ENCODE data around the gene ALG2. TPM values are rescaled to one million over a fixed set of nuclear protein-coding genes. Genes with fewer than 3 reads are reported as not detected.

Gene ALG2
- polyA plus RNA-seq, 1 of the 3 experiments (the other 2 are of a cell fraction) = 31.6 TPM

- Histone ChIP-seq H3K4me3 (ENCODE audit: low read depth in 2 of 2, low read length in 1 of 2) (no peak overlapping the region), H2AFZ (ENCODE audit: low read depth) (no peak overlapping the region), H3K27ac (ENCODE audit: low read depth in 2 of 2, low read length in 1 of 2) (no peak overlapping the region), H3K9me3 (no peaks in the 10 kb centered on the region), H3K4me1 (ENCODE audit: control insufficient read depth in 1 of 2, insufficient read depth in 2 of 2, low read depth in 1 of 2, low read length in 1 of 2) (peaks cover 3 to 42% of the 10 kb centered on the region in 2 experiments; a peak in 1 of 4 replicates), H3K4me2 (no peak overlapping the region), H3K27me3 (ENCODE audit: insufficient read depth) (no peaks in the 10 kb centered on the region), H3K79me2 (ENCODE audit: insufficient read depth) (no peaks in the 10 kb centered on the region), H3K9ac (no peak overlapping the region), H3K36me3 (replicated peaks in 1 of 2; ENCODE audit: control insufficient read depth in 1 of 2, insufficient read depth in 2 of 2, low read length in 1 of 2) (no peaks in the 10 kb centered on the region), H4K20me1 (ENCODE audit: insufficient read depth) (no peaks in the 10 kb centered on the region), H3F3A (replicated peaks; ENCODE audit: insufficient read depth) (no peaks in the 10 kb centered on the region), H3K9me2 (no peaks in the 10 kb centered on the region)
- 80% methylated on average over 2 of the region's 2 CpGs for WGBS (ENCODE audit: low lambda C conversion rate)
- ChIA-PET POLR2A (no interaction called here), CTCF (interaction anchor here (0.8 to 5.5 kb wide), 5 partner anchors 18 to 1142 kb away, joined by 3 to 66 read pairs (median 3); no protein-coding TSS in a partner anchor)
- DNase-seq = no peak
- no peak for TF ChIP-seq EZH2phosphoT487 (IDR thresholded peaks at IDR 0.05; ENCODE audit: borderline replicate concordance, low read depth)
Measured at GRCh38 chr9:99181206-99181605, 40.5 kb downstream of the ALG2 start.

GRCh38 chr9:99180662-99181061 lies 41.1 kb downstream of the ALG2 start:
- ChIA-PET CTCF (no interaction called here), POLR2A (no interaction called here)
- no peaks in the 10 kb centered on the region for H3F3A ChIP-seq (replicated peaks; ENCODE audit: insufficient read depth)

More at GRCh38 chr9:99180662-99181061, 41.1 kb downstream of the ALG2 start:
- Histone ChIP-seq H3K36me3 (replicated peaks in 1 of 2; ENCODE audit: control insufficient read depth in 1 of 2, insufficient read depth in 2 of 2, low read length in 1 of 2) (no peaks in the 10 kb centered on the region), H4K20me1 (ENCODE audit: insufficient read depth) (no peaks in the 10 kb centered on the region), H2AFZ (ENCODE audit: low read depth) (no peak overlapping the region), H3K27ac (ENCODE audit: low read depth in 2 of 2, low read length in 1 of 2) (no peak overlapping the region), H3K9ac (no peak overlapping the region), H3K27me3 (ENCODE audit: insufficient read depth) (no peaks in the 10 kb centered on the region), H3K9me2 (no peaks in the 10 kb centered on the region), H3K9me3 (no peaks in the 10 kb centered on the region), H3K79me2 (ENCODE audit: insufficient read depth) (no peaks in the 10 kb centered on the region), H3K4me1 (ENCODE audit: control insufficient read depth in 1 of 2, insufficient read depth in 2 of 2, low read depth in 1 of 2, low read length in 1 of 2) (peaks cover 3 to 37% of the 10 kb centered on the region in 2 experiments; a peak in 1 of 4 replicates), H3K4me3 (ENCODE audit: low read depth in 2 of 2, low read length in 1 of 2) (no peak overlapping the region), H3K4me2 (no peak overlapping the region)
- WGBS (ENCODE audit: low lambda C conversion rate) = 86% methylated on average over 5 of the region's 9 CpGs
- no peak for DNase-seq
- TF ChIP-seq NFIC (IDR thresholded peaks at IDR 0.05; ENCODE audit: borderline replicate concordance) = no peak
- no peak for TF ChIP-seq RCOR1 (IDR thresholded peaks at IDR 0.05; ENCODE audit: low read length)
- TF ChIP-seq EP300 (IDR thresholded peaks at IDR 0.05; ENCODE audit: borderline replicate concordance in 1 of 2, low read depth in 1 of 2, low read length in 1 of 2) = no peak
- no peak for TF ChIP-seq TCF12 (IDR thresholded peaks at IDR 0.05)
- no peak for TF ChIP-seq YY1 (IDR thresholded peaks at IDR 0.05; ENCODE audit: low read depth)
- TF ChIP-seq RFX5 (IDR thresholded peaks at IDR 0.05; ENCODE audit: low read length) = no peak
- no peak for TF ChIP-seq TEAD4 (IDR thresholded peaks at IDR 0.05; ENCODE audit: borderline replicate concordance, insufficient read depth)
- no peak for TF ChIP-seq REST (IDR thresholded peaks at IDR 0.05; ENCODE audit: low read depth, low read length)
